Measurements from ENCODE around the gene RHOBTB3.
A peak's percentile ranks its signal among the peaks of the same experiment; 100 is the strongest.

Gene RHOBTB3

DNA sequence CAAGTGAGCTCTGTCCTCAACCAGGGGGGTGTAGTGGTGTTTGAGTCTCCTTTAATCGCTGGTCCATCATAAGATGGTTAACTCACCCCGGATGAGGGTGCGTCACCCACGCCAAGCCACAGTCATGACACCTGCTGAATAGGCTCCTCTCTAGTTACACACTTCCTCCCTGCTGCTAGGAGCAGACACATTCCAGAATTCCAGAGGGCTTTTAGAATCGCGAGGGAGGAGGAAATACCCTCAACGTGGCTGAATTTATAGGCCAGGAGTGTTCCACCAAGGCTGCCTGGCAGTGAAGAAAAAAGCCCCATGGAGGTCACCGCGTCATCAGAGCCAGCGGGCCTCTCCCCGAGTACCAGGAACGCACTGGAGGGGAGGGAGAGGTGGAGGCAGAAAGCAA is 86.3 kb downstream of the RHOBTB3 start:
- Histone ChIP-seq H3K27ac (replicated peaks) (peak overlapping the region; percentile 71), H3K4me3 (replicated peaks; ENCODE audit: insufficient read depth, low read length) (peak overlapping the region; percentile 27), H3K27me3 (ENCODE audit: insufficient read depth, poor library complexity, severe bottlenecking) (no peaks in the 10 kb centered on the region)
- TF ChIP-seq GABPA (IDR thresholded peaks at IDR 0.05; ENCODE audit: low read depth) (no peak), SPI1 (IDR thresholded peaks at IDR 0.05; ENCODE audit: borderline replicate concordance, low read depth) (no peak), POLR2AphosphoS5 (IDR thresholded peaks at IDR 0.05; ENCODE audit: low read depth) (no peak)
- TF ChIP-seq, protein P1, sequence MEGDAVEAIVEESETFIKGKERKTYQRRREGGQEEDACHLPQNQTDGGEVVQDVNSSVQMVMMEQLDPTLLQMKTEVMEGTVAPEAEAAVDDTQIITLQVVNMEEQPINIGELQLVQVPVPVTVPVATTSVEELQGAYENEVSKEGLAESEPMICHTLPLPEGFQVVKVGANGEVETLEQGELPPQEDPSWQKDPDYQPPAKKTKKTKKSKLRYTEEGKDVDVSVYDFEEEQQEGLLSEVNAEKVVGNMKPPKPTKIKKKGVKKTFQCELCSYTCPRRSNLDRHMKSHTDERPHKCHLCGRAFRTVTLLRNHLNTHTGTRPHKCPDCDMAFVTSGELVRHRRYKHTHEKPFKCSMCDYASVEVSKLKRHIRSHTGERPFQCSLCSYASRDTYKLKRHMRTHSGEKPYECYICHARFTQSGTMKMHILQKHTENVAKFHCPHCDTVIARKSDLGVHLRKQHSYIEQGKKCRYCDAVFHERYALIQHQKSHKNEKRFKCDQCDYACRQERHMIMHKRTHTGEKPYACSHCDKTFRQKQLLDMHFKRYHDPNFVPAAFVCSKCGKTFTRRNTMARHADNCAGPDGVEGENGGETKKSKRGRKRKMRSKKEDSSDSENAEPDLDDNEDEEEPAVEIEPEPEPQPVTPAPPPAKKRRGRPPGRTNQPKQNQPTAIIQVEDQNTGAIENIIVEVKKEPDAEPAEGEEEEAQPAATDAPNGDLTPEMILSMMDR (IDR thresholded peaks at IDR 0.05; ENCODE audit: insufficient read depth, low read length): no peak
- TF ChIP-seq, protein P2, sequence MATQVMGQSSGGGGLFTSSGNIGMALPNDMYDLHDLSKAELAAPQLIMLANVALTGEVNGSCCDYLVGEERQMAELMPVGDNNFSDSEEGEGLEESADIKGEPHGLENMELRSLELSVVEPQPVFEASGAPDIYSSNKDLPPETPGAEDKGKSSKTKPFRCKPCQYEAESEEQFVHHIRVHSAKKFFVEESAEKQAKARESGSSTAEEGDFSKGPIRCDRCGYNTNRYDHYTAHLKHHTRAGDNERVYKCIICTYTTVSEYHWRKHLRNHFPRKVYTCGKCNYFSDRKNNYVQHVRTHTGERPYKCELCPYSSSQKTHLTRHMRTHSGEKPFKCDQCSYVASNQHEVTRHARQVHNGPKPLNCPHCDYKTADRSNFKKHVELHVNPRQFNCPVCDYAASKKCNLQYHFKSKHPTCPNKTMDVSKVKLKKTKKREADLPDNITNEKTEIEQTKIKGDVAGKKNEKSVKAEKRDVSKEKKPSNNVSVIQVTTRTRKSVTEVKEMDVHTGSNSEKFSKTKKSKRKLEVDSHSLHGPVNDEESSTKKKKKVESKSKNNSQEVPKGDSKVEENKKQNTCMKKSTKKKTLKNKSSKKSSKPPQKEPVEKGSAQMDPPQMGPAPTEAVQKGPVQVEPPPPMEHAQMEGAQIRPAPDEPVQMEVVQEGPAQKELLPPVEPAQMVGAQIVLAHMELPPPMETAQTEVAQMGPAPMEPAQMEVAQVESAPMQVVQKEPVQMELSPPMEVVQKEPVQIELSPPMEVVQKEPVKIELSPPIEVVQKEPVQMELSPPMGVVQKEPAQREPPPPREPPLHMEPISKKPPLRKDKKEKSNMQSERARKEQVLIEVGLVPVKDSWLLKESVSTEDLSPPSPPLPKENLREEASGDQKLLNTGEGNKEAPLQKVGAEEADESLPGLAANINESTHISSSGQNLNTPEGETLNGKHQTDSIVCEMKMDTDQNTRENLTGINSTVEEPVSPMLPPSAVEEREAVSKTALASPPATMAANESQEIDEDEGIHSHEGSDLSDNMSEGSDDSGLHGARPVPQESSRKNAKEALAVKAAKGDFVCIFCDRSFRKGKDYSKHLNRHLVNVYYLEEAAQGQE (IDR thresholded peaks at IDR 0.05; ENCODE audit: insufficient replicate concordance, low read depth): no peak
- DNase-seq (ENCODE audit: low read depth in 1 of 2, low spot score in 1 of 2): no peak

DNA sequence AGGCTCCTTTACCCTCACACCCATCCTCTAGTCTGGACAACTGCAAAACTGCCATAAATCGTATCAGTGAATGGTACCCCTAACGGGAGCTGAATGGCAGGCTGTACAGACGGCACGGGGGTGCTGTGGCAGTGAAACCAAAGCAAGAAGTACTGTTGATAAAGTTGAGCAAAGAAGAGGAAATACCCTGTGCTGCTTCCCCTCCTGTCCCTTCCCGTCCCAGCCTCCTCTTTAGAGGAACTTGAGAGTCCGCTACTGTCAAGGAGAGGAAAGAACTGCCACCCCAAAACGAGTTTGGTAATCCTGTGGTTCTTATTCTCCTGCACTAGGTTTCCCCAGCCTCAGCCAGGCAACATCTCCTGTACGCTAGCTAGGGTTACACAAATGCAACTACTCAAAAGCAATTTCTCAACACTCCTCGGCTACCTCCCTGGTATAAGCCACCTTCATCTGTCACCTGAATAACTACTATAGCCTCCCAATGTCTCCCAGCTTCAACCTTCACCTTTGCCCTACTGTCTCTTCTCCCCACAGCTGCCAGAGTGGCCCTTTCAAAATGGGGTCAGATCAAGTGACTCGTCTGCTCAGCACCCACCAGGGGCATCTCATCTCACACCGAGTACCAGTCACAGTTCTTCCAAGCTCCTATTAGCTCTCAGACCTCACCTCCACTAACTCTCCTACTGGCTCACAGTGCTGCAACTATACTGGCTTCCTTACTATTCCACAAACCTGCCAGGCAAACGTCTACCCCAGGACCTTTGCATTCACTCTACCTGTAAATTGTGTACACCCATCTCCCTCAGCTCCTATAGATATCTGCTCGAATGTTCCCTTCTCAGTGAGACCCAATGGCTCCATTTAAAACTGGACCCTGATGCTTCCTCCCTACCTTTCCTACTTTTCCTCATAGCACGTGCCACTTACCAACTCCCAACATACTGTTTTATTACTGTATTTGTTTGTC is 87.3 kb downstream of the RHOBTB3 start:
- Histone ChIP-seq H3K27ac (replicated peaks) (peak overlapping the region; percentile 71), H3K27me3 (ENCODE audit: insufficient read depth, poor library complexity, severe bottlenecking) (no peaks in the 10 kb centered on the region), H3K4me3 (replicated peaks; ENCODE audit: insufficient read depth, low read length) (peak overlapping the region; percentile 27)
- TF ChIP-seq, protein P1 (IDR thresholded peaks at IDR 0.05; ENCODE audit: insufficient read depth, low read length): no peak
- TF ChIP-seq POLR2AphosphoS5 (IDR thresholded peaks at IDR 0.05; ENCODE audit: low read depth): peak; percentile 53; the same call in 1 of the 2 replicates
- TF ChIP-seq, protein P2 (IDR thresholded peaks at IDR 0.05; ENCODE audit: insufficient replicate concordance, low read depth): no peak
- TF ChIP-seq SPI1 (IDR thresholded peaks at IDR 0.05; ENCODE audit: borderline replicate concordance, low read depth): peak; percentile 68; the same call in 1 of the 2 replicates
- peak; percentile 63 for TF ChIP-seq GABPA (IDR thresholded peaks at IDR 0.05; ENCODE audit: low read depth)
- peak; percentile 75 to 92 for DNase-seq (ENCODE audit: low read depth in 1 of 2, low spot score in 1 of 2)

DNA sequence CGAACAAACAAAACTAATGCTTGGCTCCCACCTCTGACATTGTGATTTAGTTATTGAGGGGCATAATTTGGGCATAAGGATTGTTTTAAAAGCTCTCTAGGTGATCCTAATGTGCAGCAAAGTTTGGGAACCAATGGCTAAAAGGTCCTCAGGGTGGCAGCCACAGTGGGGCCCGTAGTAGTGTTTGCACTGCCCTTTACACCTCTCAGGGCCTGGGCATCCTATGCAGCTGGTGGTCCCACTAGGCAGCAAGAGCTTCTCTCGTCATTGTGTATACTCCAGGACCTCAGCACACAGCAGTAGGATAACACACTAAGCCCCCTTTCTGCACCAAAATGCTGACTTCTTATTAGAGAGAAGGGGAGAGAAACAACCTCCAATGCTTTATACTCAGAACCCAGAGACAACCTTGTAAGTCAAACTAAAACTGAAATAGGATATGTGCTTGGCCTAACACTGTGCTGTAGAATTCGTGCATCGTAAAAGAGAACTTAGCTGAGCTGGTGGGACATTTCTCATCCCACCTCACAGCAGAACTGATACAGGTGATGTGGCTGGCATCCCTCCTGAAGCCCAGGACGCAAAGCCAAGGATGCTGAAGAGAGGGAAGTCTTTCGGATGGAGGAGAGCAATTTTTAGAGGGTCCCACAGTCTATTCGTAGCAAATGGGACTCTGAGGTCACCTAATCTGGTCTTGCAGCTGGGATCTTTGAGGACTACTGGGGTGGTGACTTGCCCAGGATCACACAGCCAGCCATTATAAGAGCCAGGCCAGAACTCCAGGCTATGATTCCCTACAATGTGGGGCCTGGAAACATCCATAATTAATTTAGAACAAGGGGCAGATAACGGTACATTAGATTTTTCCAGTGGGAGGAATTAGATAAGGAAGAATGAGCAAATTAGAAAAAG is 90.2 kb downstream of the RHOBTB3 start:
- TF ChIP-seq GABPA (IDR thresholded peaks at IDR 0.05; ENCODE audit: low read depth) (no peak), SPI1 (IDR thresholded peaks at IDR 0.05; ENCODE audit: borderline replicate concordance, low read depth) (no peak), POLR2AphosphoS5 (IDR thresholded peaks at IDR 0.05; ENCODE audit: low read depth) (no peak)
- TF ChIP-seq, protein P1 (IDR thresholded peaks at IDR 0.05; ENCODE audit: insufficient read depth, low read length): no peak
- TF ChIP-seq, protein P2 (IDR thresholded peaks at IDR 0.05; ENCODE audit: insufficient replicate concordance, low read depth): no peak
- peak overlapping the region; percentile 75 for H3K27ac ChIP-seq (replicated peaks)
- peak overlapping the region; percentile 78 for H3K4me3 ChIP-seq (replicated peaks; ENCODE audit: insufficient read depth, low read length)
- no peak for DNase-seq (ENCODE audit: low read depth in 1 of 2, low spot score in 1 of 2)
- H3K27me3 ChIP-seq (ENCODE audit: insufficient read depth, poor library complexity, severe bottlenecking): no peaks in the 10 kb centered on the region
